ENCODE results near the gene KANSL1L. TPM values are rescaled to one million over a fixed set of nuclear protein-coding genes. Genes with fewer than 3 reads are reported as not detected.

KANSL1L gene
- total and polyA plus RNA-seq, 7 donors = 1.8 to 21.5 (median 14.9) TPM

DNA sequence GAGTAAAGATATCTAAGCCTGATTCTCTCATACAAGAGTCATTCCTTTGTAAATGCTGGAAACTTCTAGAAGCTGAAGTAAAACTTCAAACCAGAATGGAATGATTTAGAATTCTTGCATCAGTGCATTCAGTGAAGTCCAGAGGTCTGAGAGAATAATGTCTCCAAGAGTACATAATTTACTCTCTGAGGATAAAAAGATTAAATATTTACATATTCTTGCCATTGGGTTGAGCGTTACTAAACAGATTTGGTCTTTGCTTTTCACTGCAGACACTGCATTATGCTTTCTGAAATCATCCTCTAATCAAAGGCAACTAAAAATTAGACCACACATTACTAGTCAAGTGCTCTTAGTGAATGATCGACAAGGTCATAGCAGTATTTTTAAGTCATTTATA lies 26.5 kb upstream of the KANSL1L start:
- ATAC-seq = no peak
- Histone ChIP-seq H3K9me3 (no peaks in the 10 kb centered on the region), H3K27me3 (ENCODE audit: insufficient read depth in 3 of 3, low read length in 2 of 3) (no peaks in the 10 kb centered on the region), H3K4me1 (no peaks in the 10 kb centered on the region), H3K27ac (no peak overlapping the region), H3K36me3 (ENCODE audit: insufficient read depth in 1 of 2, low read depth in 1 of 2) (peaks cover 0 to 34% of the 10 kb centered on the region in 2 donors), H3K4me3 (no peak overlapping the region)
- 87 to 89% (median 89%) methylated on average over 2 of the region's 2 CpGs for WGBS, 3 donors
- intact Hi-C loops (cut with DNase I) = loop anchor here (2.0 to 10.0 kb wide), 2 partner anchors 123 to 223 kb away; no protein-coding TSS in a partner anchor
- TF ChIP-seq, protein P1, sequence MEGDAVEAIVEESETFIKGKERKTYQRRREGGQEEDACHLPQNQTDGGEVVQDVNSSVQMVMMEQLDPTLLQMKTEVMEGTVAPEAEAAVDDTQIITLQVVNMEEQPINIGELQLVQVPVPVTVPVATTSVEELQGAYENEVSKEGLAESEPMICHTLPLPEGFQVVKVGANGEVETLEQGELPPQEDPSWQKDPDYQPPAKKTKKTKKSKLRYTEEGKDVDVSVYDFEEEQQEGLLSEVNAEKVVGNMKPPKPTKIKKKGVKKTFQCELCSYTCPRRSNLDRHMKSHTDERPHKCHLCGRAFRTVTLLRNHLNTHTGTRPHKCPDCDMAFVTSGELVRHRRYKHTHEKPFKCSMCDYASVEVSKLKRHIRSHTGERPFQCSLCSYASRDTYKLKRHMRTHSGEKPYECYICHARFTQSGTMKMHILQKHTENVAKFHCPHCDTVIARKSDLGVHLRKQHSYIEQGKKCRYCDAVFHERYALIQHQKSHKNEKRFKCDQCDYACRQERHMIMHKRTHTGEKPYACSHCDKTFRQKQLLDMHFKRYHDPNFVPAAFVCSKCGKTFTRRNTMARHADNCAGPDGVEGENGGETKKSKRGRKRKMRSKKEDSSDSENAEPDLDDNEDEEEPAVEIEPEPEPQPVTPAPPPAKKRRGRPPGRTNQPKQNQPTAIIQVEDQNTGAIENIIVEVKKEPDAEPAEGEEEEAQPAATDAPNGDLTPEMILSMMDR (IDR thresholded peaks at IDR 0.05) = no peak
- DNase-seq = no peak

DNA sequence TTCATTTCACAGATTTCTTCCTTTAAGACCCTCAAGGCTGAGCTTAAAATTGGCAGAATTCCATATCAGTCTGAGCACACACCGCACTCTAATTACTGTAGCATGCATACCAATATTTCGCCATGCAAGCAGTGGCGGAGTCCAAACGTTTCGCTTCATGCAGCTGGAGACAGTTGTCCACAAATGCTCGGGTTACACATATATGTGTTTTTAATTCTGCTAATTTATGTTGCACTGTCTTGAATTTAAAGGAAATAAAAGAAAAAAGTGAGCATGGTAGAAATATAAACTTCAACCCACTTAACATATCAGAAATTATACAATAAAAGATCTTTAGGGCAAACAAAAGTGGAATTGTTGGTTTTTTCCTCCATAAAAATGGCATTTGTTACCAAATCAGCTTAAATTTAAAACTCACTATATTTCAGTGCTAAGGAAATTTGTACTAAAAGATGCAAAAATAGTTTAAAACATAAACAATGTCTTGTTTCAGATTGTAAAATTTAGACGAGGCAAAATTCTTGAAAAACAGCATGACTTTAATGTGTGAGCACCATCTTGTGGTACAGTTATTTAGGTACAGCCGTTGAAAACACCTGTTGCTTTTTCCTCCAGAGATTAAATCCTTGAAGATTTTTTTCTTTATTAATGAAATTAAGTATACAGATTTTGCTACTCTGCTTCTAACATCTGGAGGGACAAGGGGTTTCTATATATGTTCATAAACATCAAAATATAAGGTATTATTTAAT lies 24.1 kb upstream of the KANSL1L start:
- intact Hi-C loops (cut with DNase I) = loop anchor here (10.0 kb wide), 1 partner anchor 120 kb away; no protein-coding TSS in a partner anchor
- WGBS, 3 donors = 10 to 17% (median 17%) methylated on average over 8 of the region's 8 CpGs
- TF ChIP-seq, protein P1 (IDR thresholded peaks at IDR 0.05) = peak; percentile 79
- no peak overlapping the region for H3K27ac ChIP-seq
- H3K9me3 ChIP-seq = no peaks in the 10 kb centered on the region
- ATAC-seq (peak in 2 of 4 donors; percentile 64 to 88), DNase-seq (no peak)
- no peaks in the 10 kb centered on the region for H3K27me3 ChIP-seq (ENCODE audit: insufficient read depth in 3 of 3, low read length in 2 of 3)
- H3K4me1 ChIP-seq = no peaks in the 10 kb centered on the region
- H3K4me3 ChIP-seq = peak overlapping the region; percentile 51
- peaks cover 0 to 22% of the 10 kb centered on the region in 2 donors for H3K36me3 ChIP-seq (ENCODE audit: insufficient read depth in 1 of 2, low read depth in 1 of 2)

DNA sequence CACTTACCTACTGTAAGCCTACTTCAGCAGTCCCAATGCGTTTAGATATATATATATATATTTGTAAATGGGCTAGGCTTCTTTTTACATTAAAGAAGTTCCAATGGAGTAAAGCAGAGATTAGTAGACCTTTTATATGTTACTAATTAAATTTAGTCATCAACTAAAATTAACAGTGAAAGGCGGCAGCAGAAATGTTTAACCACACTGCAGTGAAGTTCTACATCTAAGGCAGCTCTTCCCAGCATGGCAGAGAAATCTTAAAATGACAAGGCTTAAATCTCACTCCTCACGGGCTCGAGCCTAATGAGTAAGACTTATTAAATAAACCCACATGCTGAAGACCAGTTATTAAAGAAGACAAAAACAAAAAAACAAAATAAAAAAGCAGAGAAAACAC lies 19.1 kb upstream of the KANSL1L start:
- Histone ChIP-seq H3K36me3 (ENCODE audit: insufficient read depth in 1 of 2, low read depth in 1 of 2) (peaks cover 0 to 23% of the 10 kb centered on the region in 2 donors), H3K27me3 (ENCODE audit: insufficient read depth in 3 of 3, low read length in 2 of 3) (no peaks in the 10 kb centered on the region), H3K4me3 (no peak overlapping the region), H3K27ac (no peak overlapping the region), H3K9me3 (peaks cover 11% of the 10 kb centered on the region), H3K4me1 (no peaks in the 10 kb centered on the region)
- no peak for ATAC-seq
- WGBS, 3 donors = 89 to 92% (median 91%) methylated on average over 4 of the region's 4 CpGs
- TF ChIP-seq, protein P1 (IDR thresholded peaks at IDR 0.05) = no peak
- no peak for DNase-seq
- intact Hi-C loops (cut with DNase I) = loop anchor here (10.0 kb wide), 1 partner anchor 116 kb away; no protein-coding TSS in a partner anchor

DNA sequence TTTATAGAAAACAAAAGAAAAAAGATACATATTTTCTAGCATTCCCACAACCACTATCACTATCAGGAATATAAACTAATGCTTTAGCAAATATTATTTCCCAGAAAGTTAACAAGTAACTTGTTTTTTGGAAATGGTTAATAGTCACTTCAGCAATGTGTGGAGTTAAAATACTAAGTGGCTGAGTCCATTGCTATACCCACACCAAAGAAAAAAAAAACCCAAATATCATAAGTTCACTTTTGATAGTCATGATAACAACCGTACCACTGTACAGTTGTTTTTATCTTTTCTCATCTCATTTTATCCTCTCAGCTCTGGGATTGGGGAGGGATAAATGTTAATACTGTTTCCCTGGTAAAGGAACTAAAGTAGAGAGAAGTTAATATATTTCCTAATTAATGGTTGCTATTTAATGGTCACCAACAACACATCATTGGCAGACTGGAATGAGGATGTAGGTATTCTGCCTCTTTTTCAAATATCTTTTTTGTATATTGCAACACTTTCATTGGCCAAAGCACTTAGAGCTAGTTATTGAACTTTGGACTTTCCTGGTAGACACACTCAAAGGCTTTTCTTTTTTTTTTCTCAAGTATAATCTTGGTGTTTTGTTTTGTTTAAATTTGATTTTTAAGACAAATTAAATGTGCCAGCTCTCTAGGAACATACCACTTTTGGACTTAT lies 18.4 kb upstream of the KANSL1L start:
- Histone ChIP-seq H3K27me3 (ENCODE audit: insufficient read depth in 3 of 3, low read length in 2 of 3) (no peaks in the 10 kb centered on the region), H3K9me3 (peaks cover 16% of the 10 kb centered on the region), H3K4me3 (no peak overlapping the region), H3K4me1 (no peaks in the 10 kb centered on the region), H3K36me3 (ENCODE audit: insufficient read depth in 1 of 2, low read depth in 1 of 2) (peaks cover 0 to 23% of the 10 kb centered on the region in 2 donors), H3K27ac (no peak overlapping the region)
- DNase-seq (no peak), ATAC-seq (no peak)
- TF ChIP-seq, protein P1 (IDR thresholded peaks at IDR 0.05) = no peak
- intact Hi-C loops (cut with DNase I) = loop anchor here (10.0 kb wide), 1 partner anchor 115 kb away; no protein-coding TSS in a partner anchor
- 68 to 77% (median 72%) methylated on average over 1 of the region's 1 CpG for WGBS, 3 donors
